Testis (tissue), 3 donors: Measurements from ENCODE around the gene UGT1A6. TPM values are rescaled to one million over a fixed set of nuclear protein-coding genes. Genes with fewer than 3 reads are reported as not detected.

Source experiments
- DNase-seq: peaks from one replicate; pipeline ENCODE4 v3.0.0-alpha.2; 2019
- H3K27ac ChIP-seq, 2 donors: fragments of 200-600 bp; sonication (generic); one replicate each; pipeline ENCODE4 v1.5.1; 2019
- H3K27me3 ChIP-seq: fragments of 200-600 bp; sonication (generic); one replicate; pipeline ENCODE4 v1.5.1; 2019
- H3K36me3 ChIP-seq: fragments of 200-600 bp; sonication (generic); one replicate; pipeline ENCODE4 v1.5.1; 2017; ENCODE audit warnings: low read depth; ENCODE audit errors: missing control alignments
- H3K4me1 ChIP-seq: fragments of 200-600 bp; sonication (generic); one replicate; pipeline ENCODE4 v1.5.1; 2019
- H3K4me3 ChIP-seq, 2 donors: fragments of 200-600 bp; sonication (generic); one replicate each; pipeline ENCODE4 v1.5.1; 2017 to 2019
- H3K9me3 ChIP-seq: fragments of 200-600 bp; sonication (generic); one replicate; pipeline ENCODE4 v1.5.1; 2017
- CTCF ChIP-seq, 3 experiments: fragments of 450-650 bp in 2 of 3; fragments of 200-600 bp in 1 of 3; sonication (generic) in 1 of 3; IDR thresholded peaks; one replicate each; pipeline ENCODE4 v1.5.1; 2016 to 2019; ENCODE audit warnings: antibody characterized with exemption in 3 of 3, mild to moderate bottlenecking in 2 of 3, moderate library complexity in 1 of 3
- POLR2A ChIP-seq: fragments of 450-650 bp; IDR thresholded peaks from one replicate; pipeline ENCODE4 v1.6.1; 2017; ENCODE audit warnings: antibody characterized with exemption, mild to moderate bottlenecking, moderate library complexity
- WGBS, 2 donors: methylation state at CpG; one replicate each; pipeline ENCODE4 v1.1.5; 2018; 5-methylcytosine and 5-hydroxymethylcytosine counted together
- intact Hi-C: fragments of 100-400 bp; cut with DNase I; formaldehyde crosslinking; loops from one replicate; pipeline ENCODE4 v1.15.1; 2023; ENCODE audit warnings: low total_unique reads
- polyA plus RNA-seq: library from polyadenylated mRNA; stranded (reverse); fragments of 350-450 nt; fragmentation: Illumina TruSeq; extraction: RNeasy Lipid Tissue Mini Kit (QIAGEN cat#74804); gene quantifications from one replicate; pipeline ENCODE4 v1.2.3, GENCODE V29; 2014; ENCODE audit warnings: low read depth, low replicate concordance; ENCODE audit not compliant: insufficient read depth
- total RNA-seq, 2 donors: library from RNA; depleted of rRNA; stranded (reverse); fragments of >200 nt; gene quantifications; one replicate each; pipeline ENCODE4 v1.2.3, GENCODE V29; 2016

Gene UGT1A6
- total and polyA plus RNA-seq, 3 donors from 2014 or later: 0.74 to 3.0 TPM; not detected in 1

GRCh38 chr2:233758141-233758540 lies 65.5 kb downstream of the UGT1A6 start:
- no peaks in the 10 kb centered on the region for H3K36me3 ChIP-seq
- H3K4me3 ChIP-seq: no peak overlapping the region
- TF ChIP-seq CTCF (IDR thresholded peaks at IDR 0.05) (no peak), POLR2A (no peak)
- H3K27ac ChIP-seq: no peak overlapping the region
- H3K27me3 ChIP-seq: no peaks in the 10 kb centered on the region
- intact Hi-C loops: no loop called here
- H3K4me1 ChIP-seq: no peaks in the 10 kb centered on the region
- no peaks in the 10 kb centered on the region for H3K9me3 ChIP-seq
- DNase-seq: no peak

DNA sequence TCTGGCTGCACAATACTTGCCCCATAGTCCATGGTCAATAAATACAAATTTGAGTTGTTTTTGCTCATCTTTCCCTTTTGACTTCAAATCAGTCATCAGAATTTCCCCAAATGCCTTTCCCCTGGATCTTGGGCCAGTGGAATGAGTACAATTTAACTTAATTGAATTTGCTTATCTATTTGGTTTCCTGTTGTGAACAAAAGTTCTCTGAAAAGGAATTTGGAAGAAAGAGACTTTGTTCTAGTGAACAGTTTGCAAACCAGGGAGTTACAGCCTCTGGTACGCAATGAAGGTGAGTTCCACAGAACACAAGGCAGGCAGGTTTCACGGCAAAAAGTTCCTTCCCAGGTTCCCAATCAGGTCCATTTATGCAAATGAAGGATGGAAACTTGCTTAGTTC lies 66.2 kb downstream of the UGT1A6 start:
- TF ChIP-seq POLR2A (no peak), CTCF (IDR thresholded peaks at IDR 0.05) (no peak)
- Histone ChIP-seq H3K36me3 (no peaks in the 10 kb centered on the region), H3K4me1 (no peaks in the 10 kb centered on the region), H3K27me3 (no peaks in the 10 kb centered on the region), H3K27ac (no peak overlapping the region), H3K4me3 (no peak overlapping the region), H3K9me3 (no peaks in the 10 kb centered on the region)
- WGBS, 2 donors: 48 to 66% methylated on average over 2 of the region's 2 CpGs
- intact Hi-C loops: no loop called here
- no peak for DNase-seq

DNA sequence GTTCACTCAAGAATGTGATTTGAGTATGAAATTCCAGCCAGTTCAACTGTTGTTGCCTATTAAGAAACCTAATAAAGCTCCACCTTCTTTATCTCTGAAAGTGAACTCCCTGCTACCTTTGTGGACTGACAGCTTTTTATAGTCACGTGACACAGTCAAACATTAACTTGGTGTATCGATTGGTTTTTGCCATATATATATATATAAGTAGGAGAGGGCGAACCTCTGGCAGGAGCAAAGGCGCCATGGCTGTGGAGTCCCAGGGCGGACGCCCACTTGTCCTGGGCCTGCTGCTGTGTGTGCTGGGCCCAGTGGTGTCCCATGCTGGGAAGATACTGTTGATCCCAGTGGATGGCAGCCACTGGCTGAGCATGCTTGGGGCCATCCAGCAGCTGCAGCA lies 67.4 kb downstream of the UGT1A6 start, which contains the start of gene UGT1A1:
Gene UGT1A1, plus strand, starts transcription at position 228 of the 400 bp plus-strand sequence. Its CDS starts 18 bp downstream, at position 246.
- H3K36me3 ChIP-seq: no peaks in the 10 kb centered on the region
- H3K27ac ChIP-seq: no peak within 1 kb of the TSS
- intact Hi-C loops: no loop called here
- peak within 1 kb of the TSS in 1 of 2 donors; percentile 2 for H3K4me3 ChIP-seq
- TF ChIP-seq CTCF (IDR thresholded peaks at IDR 0.05) (no peak), POLR2A (no peak)
- H3K4me1 ChIP-seq: no peaks in the 10 kb centered on the region
- WGBS, 2 donors: 81 to 83% methylated on average over 6 of the region's 6 CpGs
- no peaks in the 10 kb centered on the region for H3K9me3 ChIP-seq
- no peaks in the 10 kb centered on the region for H3K27me3 ChIP-seq
- DNase-seq: no peak

DNA sequence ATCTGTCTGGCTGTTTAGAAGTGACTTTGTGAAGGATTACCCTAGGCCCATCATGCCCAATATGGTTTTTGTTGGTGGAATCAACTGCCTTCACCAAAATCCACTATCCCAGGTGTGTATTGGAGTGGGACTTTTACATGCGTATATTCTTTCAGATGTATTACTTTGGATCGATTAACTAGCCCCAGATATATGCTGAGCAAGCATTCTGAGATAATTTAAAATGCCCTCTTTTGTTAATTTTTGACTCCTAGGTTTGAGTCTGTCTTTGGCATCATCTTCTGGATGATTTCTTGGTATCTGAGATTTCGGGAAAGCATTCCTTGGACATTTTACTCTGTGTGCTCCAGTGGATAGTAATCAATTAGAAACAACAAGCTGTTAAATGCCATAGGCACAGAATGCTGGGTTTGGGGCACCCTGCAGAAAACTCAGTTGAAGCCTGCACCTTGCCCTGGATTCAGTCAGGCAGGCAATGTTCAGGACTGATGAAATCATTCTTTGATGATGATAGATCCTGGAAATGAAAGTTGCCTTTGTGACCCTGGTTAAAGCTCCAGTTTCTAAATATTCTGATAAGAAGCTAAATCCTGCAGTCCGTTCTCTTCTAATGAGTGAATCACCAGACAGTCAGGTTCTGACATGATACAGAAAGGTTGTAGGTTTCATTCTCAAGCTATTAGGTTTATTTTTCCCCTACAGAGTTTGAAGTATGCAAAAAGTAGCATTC lies 68.5 kb downstream of the UGT1A6 start:
- TF ChIP-seq CTCF (IDR thresholded peaks at IDR 0.05) (no peak), POLR2A (no peak)
- intact Hi-C loops: no loop called here
- Histone ChIP-seq H3K36me3 (no peaks in the 10 kb centered on the region), H3K4me1 (no peaks in the 10 kb centered on the region), H3K4me3 (no peak overlapping the region), H3K27ac (no peak overlapping the region), H3K9me3 (no peaks in the 10 kb centered on the region), H3K27me3 (no peaks in the 10 kb centered on the region)
- WGBS, 2 donors: 80 to 83% methylated on average over 4 of the region's 4 CpGs
- DNase-seq: no peak

DNA sequence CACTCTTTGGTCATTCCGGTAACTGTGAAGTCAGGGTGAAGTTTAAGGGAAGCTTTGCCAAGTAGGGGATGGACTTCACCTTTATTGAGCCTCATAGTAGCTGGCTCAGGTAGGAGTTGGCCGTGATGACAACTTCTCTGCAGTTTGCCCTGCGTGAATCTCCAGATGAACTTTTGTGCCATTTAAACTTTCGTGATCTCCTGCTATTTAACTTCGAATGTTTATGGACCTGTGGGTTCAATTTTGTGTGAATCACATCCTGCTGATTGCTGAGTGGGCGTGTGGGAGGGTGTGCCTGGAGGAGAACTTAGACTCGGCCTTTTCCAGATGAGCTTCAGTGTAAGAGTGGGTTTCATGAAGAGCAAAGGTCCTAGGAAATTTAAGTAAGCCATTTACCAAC lies 71.6 kb downstream of the UGT1A6 start:
- no peaks in the 10 kb centered on the region for H3K4me1 ChIP-seq
- no peaks in the 10 kb centered on the region for H3K27me3 ChIP-seq
- DNase-seq: no peak
- no peaks in the 10 kb centered on the region for H3K36me3 ChIP-seq
- no peak overlapping the region for H3K4me3 ChIP-seq
- no peak overlapping the region for H3K27ac ChIP-seq
- TF ChIP-seq POLR2A (no peak), CTCF (IDR thresholded peaks at IDR 0.05) (no peak)
- H3K9me3 ChIP-seq: no peaks in the 10 kb centered on the region
- intact Hi-C loops: no loop called here
- 72 to 75% methylated on average over 7 of the region's 7 CpGs for WGBS, 2 donors
